H9 (cell line): Measurements from ENCODE around the gene ZNF217. TPM values are rescaled to one million over a fixed set of nuclear protein-coding genes. Genes with fewer than 3 reads are reported as not detected.

Source experiments
- DNase-seq: peaks from one replicate; pipeline ENCODE4 v3.0.0-alpha.2; 2017
- H2AFZ ChIP-seq: one replicate; pipeline ENCODE4 v1.6.1; 2013; ENCODE audit warnings: mild to moderate bottlenecking, low read length, control low read depth, moderate library complexity
- H2AK5ac ChIP-seq: 2 replicates; pipeline ENCODE4 v1.6.1; 2013; ENCODE audit warnings: low read length, control low read depth, mixed read lengths; ENCODE audit not compliant: insufficient read length
- H2BK120ac ChIP-seq: one replicate; pipeline ENCODE4 v1.6.1; 2013; ENCODE audit warnings: low read depth, mild to moderate bottlenecking, low read length, control low read depth, inconsistent platforms; ENCODE audit not compliant: poor library complexity, severe bottlenecking
- H2BK12ac ChIP-seq: 2 replicates; pipeline ENCODE4 v1.6.1; 2013; ENCODE audit warnings: low read length, control low read depth, mixed read lengths, low read depth; ENCODE audit not compliant: insufficient read length
- H2BK15ac ChIP-seq: 2 replicates; pipeline ENCODE4 v1.6.1; 2013; ENCODE audit warnings: low read depth, low read length, control low read depth
- H2BK20ac ChIP-seq: one replicate; pipeline ENCODE4 v1.6.1; 2013; ENCODE audit warnings: low read depth, mild to moderate bottlenecking, low read length, control low read depth, inconsistent platforms; ENCODE audit not compliant: poor library complexity, severe bottlenecking
- H2BK5ac ChIP-seq: 2 replicates; pipeline ENCODE4 v1.6.1; 2013; ENCODE audit warnings: low read length, control low read depth, mixed read lengths; ENCODE audit not compliant: insufficient read length
- H3K14ac ChIP-seq: 2 replicates; pipeline ENCODE4 v1.6.1; 2013; ENCODE audit warnings: low read length, control low read depth; ENCODE audit not compliant: insufficient read depth
- H3K18ac ChIP-seq: 2 replicates; pipeline ENCODE4 v1.6.1; 2013; ENCODE audit warnings: low read depth, mild to moderate bottlenecking, mixed read lengths, low read length, control low read depth; ENCODE audit not compliant: insufficient read length
- H3K23ac ChIP-seq: 2 replicates; pipeline ENCODE4 v1.6.1; 2013; ENCODE audit warnings: low read length, control low read depth, mixed read lengths, low read depth; ENCODE audit not compliant: insufficient read length
- H3K23me2 ChIP-seq: 2 replicates; pipeline ENCODE4 v1.6.1; 2013; ENCODE audit warnings: low read depth, mild to moderate bottlenecking, mixed read lengths, low read length, control low read depth; ENCODE audit not compliant: insufficient read length, poor library complexity, severe bottlenecking
- H3K27ac ChIP-seq: 2 replicates; pipeline ENCODE4 v1.5.1; 2013; ENCODE audit warnings: low read length, control low read depth, mixed read lengths, low read depth; ENCODE audit not compliant: insufficient read length
- H3K27me3 ChIP-seq: 2 replicates; pipeline ENCODE4 v1.6.1; 2013; ENCODE audit warnings: low read length, control low read depth, inconsistent platforms; ENCODE audit not compliant: insufficient read depth
- H3K4ac ChIP-seq: 2 replicates; pipeline ENCODE4 v1.6.1; 2013; ENCODE audit warnings: low read depth, mild to moderate bottlenecking, control low read depth, inconsistent platforms, low read length, moderate library complexity
- H3K4me1 ChIP-seq: 2 replicates; pipeline ENCODE4 v1.6.1; 2013; ENCODE audit warnings: low read length, control low read depth, inconsistent platforms; ENCODE audit not compliant: insufficient read depth
- H3K4me2 ChIP-seq: 2 replicates; pipeline ENCODE4 v1.6.1; 2013; ENCODE audit warnings: low read length, control low read depth, mixed read lengths; ENCODE audit not compliant: insufficient read length, insufficient read depth
- H3K56ac ChIP-seq: 2 replicates; pipeline ENCODE4 v1.6.1; 2013; ENCODE audit warnings: low read depth, mild to moderate bottlenecking, mixed read lengths, low read length, control low read depth; ENCODE audit not compliant: insufficient read length
- H3K79me1 ChIP-seq: 2 replicates; pipeline ENCODE4 v1.6.1; 2013; ENCODE audit warnings: low read depth, mild to moderate bottlenecking, moderate library complexity, low read length, control low read depth, inconsistent platforms; ENCODE audit not compliant: insufficient read depth, poor library complexity, severe bottlenecking
- H3K79me2 ChIP-seq: 2 replicates; pipeline ENCODE4 v1.6.1; 2013; ENCODE audit warnings: low read length, control low read depth, inconsistent platforms; ENCODE audit not compliant: insufficient read depth
- H3K9ac ChIP-seq: 2 replicates; pipeline ENCODE4 v1.6.1; 2013; ENCODE audit warnings: low read length, control low read depth, mixed read lengths; ENCODE audit not compliant: insufficient read length; ENCODE audit errors: extremely low read depth
- H3K9me3 ChIP-seq: one replicate; pipeline ENCODE4 v1.6.1; 2013; ENCODE audit warnings: low read depth, low read length, inconsistent platforms; ENCODE audit not compliant: control insufficient read depth
- H3T11ph ChIP-seq: one replicate; pipeline ENCODE4 v1.6.1; 2013; ENCODE audit warnings: mild to moderate bottlenecking, low read length, control low read depth, inconsistent platforms
- H4K20me1 ChIP-seq: one replicate; pipeline ENCODE4 v1.6.1; 2013; ENCODE audit not compliant: control insufficient read depth, insufficient read length, insufficient read depth
- H4K5ac ChIP-seq: 2 replicates; pipeline ENCODE4 v1.6.1; 2013; ENCODE audit warnings: low read depth, mild to moderate bottlenecking, mixed read lengths, low read length, control low read depth; ENCODE audit not compliant: insufficient read length
- H4K8ac ChIP-seq: replicated peaks from 2 replicates; pipeline ENCODE4 v1.6.1; 2013; ENCODE audit warnings: low read length, control low read depth, mixed read lengths, low read depth; ENCODE audit not compliant: insufficient read length
- H4K91ac ChIP-seq: 2 replicates; pipeline ENCODE4 v1.6.1; 2013; ENCODE audit warnings: low read depth, mild to moderate bottlenecking, moderate library complexity, mixed read lengths, low read length, control low read depth; ENCODE audit not compliant: insufficient read length
- H3K27ac Mint-ChIP-seq, 3 experiments: 2 replicates in 2 of 3; 3 replicates in 1 of 3; pipeline ENCODE4 v1.8.0; 2020 to 2021; ENCODE audit warnings: mixed read lengths in 3 of 3, mild to moderate bottlenecking in 1 of 3, moderate library complexity in 1 of 3
- H3K27me3 Mint-ChIP-seq: 2 replicates; pipeline ENCODE4 v1.8.0; 2021; ENCODE audit warnings: low read depth, mild to moderate bottlenecking, moderate library complexity, mixed read lengths
- H3K36me3 Mint-ChIP-seq, 3 experiments: 2 replicates in 2 of 3; 3 replicates in 1 of 3; pipeline ENCODE4 v1.8.0; 2020 to 2021; ENCODE audit warnings: low read depth in 3 of 3, mixed read lengths in 3 of 3; ENCODE audit not compliant: insufficient read depth in 1 of 3
- H3K4me1 Mint-ChIP-seq, 2 experiments: 2 replicates each; pipeline ENCODE4 v1.8.0; 2020; ENCODE audit warnings: mixed read lengths in 2 of 2
- H3K4me3 Mint-ChIP-seq, 2 experiments: 2 replicates in 1 of 2; 3 replicates in 1 of 2; pipeline ENCODE4 v1.8.0; 2020 to 2021; ENCODE audit warnings: mild to moderate bottlenecking in 2 of 2, mixed read lengths in 2 of 2, moderate library complexity in 1 of 2
- H3K9me3 Mint-ChIP-seq, 2 experiments: 2 replicates in 1 of 2; 3 replicates in 1 of 2; pipeline ENCODE4 v1.8.0; 2020; ENCODE audit warnings: mild to moderate bottlenecking in 2 of 2, mixed read lengths in 2 of 2, moderate library complexity in 1 of 2
- CTCF ChIP-seq: fragments of 200-600 bp; sonication (generic); conservative IDR thresholded peaks from 3 replicates; pipeline ENCODE4 v1.8.0; 2021; ENCODE audit warnings: antibody characterized with exemption, mild to moderate bottlenecking
- WGBS: extraction: QIAGEN DNeasy Blood & Tissue Kit; methylation state at CpG from one replicate; pipeline ENCODE4 v1.1.7; 2013; ENCODE audit warnings: missing lambda C conversion rate, low lambda C conversion rate, mixed read lengths; ENCODE audit not compliant: insufficient read length; ENCODE audit errors: extremely low coverage; 5-methylcytosine and 5-hydroxymethylcytosine counted together
- total RNA-seq: library from RNA; stranded (reverse); gene quantifications from 2 replicates; pipeline ENCODE4 v1.2.1, GENCODE V29; 2021

The ZNF217 gene
- total RNA-seq, 1 experiment from 2014 or later, result 82.8 TPM

GRCh38 chr20:53576195-53576580, 17.5 kb downstream of the ZNF217 start:
- Histone ChIP-seq H2AFZ (no peak overlapping the region), H3K27me3 (no peaks in the 10 kb centered on the region), H3K4ac (no peak overlapping the region), H3K79me2 (peaks cover 56% of the 10 kb centered on the region), H4K8ac (no peak overlapping the region), H3K23me2 (no peaks in the 10 kb centered on the region), H3K56ac (no peak overlapping the region), H4K20me1 (peaks cover 2% of the 10 kb centered on the region), H4K5ac (no peak overlapping the region), H3K14ac (no peak overlapping the region), H4K91ac (no peak overlapping the region), H2BK5ac (no peak overlapping the region), H2BK120ac (no peak overlapping the region), H3K23ac (no peak overlapping the region), H3K27ac (no peak overlapping the region), H2AK5ac (no peak overlapping the region), H3K9me3 (no peaks in the 10 kb centered on the region), H3T11ph (no peak overlapping the region), H3K4me2 (no peak overlapping the region), H2BK12ac (no peak overlapping the region), H3K79me1 (peaks cover 9% of the 10 kb centered on the region), H3K18ac (no peak overlapping the region), H3K9ac (no peak overlapping the region), H3K4me1 (no peaks in the 10 kb centered on the region), H2BK15ac (no peak overlapping the region), H2BK20ac (no peak overlapping the region)
- Mint-ChIP-seq H3K27me3 (no peaks in the 10 kb centered on the region), H3K4me1 (peaks cover 34 to 52% of the 10 kb centered on the region in 2 experiments), H3K36me3 (peaks cover 65 to 94% (median 79%) of the 10 kb centered on the region in 3 experiments), H3K4me3 (no peak overlapping the region; a peak in 1 of 5 replicates), H3K9me3 (no peaks in the 10 kb centered on the region), H3K27ac (peak overlapping the region in 2 of 3 experiments; percentile 88 to 94; a peak in 4 of 7 replicates)
- WGBS, result no CpG with 5 or more reads among the region's 12 CpGs
- no peak for TF ChIP-seq CTCF
- no peak for DNase-seq
